Measurements from ENCODE around the gene AGAP1.

AGAP1 gene

DNA sequence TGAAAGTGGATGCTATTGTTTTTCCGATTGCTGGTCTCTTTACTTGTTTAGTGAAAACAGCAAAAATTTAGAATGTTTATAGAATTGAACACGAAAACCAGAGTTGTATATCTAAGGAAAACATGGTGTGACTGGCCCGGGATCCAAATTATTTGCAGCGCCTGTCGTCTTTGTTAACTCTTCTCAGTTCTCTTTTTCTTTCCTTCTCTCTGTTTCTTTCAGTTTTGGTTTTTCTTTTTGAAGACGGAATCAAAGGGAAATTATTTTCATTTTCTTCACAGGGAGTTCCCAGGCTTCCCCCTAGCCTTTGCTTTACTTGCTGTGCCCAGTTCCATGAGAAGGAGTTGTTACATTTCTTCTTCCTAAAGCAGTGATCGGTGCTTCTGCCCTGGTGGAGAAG lies 76.0 kb downstream of the AGAP1 start:
- DNase-seq (ENCODE audit: low read depth) = no peak

DNA sequence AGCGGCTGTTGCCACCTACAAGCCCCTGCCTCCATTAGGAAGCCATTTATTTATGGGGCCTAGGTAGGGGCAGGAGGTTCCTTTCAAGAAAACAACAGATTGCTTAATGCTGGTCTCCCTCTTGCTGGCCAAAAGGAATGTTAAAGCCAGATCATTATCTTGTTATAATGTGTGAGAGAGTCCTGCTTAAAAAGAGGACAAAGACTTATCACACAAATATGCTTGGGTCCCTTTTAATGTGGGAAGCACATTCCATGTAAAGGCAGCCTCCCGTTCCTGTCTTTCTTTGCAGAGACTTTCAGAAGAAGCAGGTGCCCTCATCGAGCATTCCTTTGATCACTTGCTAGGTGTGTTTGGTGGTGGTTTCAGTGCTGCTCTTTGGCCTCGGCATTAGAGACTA lies 76.4 kb downstream of the AGAP1 start:
- no peak for DNase-seq (ENCODE audit: low read depth)

DNA sequence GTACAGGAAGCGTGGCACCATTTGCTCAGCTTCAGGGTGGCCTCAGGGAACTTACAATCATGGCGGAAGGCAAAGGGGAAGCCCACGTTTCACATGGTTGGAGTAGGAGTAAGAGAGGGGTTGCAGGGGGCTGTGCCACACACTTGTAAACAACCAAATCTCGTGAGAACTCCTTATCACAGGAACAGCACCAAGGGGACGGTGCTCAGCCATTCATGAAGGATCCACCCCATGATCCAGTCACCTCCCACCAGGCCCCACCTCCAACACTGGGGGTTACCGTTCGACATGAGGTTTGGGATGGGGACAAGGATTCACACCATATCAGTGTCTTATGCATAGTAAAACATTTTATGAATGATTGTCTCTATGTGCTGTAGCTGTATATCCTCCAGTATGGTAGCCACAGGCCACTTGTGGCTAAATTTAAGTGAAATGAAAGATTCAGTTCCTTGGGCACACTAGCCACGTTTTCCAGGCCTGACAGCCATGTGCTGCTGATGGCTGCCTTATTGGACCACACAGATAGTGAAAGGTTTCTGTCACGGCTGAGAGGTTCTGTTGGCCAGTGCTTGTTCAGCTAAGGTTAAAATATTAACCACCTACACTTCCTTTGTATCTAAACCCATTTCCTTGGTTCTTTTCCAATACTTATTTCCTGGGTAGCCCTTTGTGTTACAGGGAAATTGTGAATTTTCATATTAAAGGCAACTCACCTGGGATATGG lies 77.3 kb downstream of the AGAP1 start:
- DNase-seq (ENCODE audit: low read depth) = no peak

DNA sequence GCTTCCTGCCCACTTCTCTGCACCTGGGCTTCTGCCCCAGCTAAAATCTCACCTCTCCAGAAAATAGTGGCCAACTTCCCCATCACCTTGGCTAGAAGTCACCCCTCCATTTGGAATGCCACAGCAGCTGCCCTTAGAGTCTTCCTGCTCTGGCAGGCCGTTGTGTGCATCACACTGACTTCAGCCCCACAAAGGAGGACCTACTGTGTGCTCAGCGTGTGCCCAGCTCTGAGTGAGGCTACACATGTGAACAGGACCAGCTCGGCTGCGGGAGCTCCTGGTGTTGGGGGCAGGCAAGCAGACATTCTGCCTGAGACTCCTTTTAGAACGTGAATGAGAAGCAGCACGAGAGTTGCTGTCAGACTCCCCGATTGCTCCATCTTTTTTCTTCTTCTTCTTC lies 78.7 kb downstream of the AGAP1 start:
- no peak for DNase-seq (ENCODE audit: low read depth)

DNA sequence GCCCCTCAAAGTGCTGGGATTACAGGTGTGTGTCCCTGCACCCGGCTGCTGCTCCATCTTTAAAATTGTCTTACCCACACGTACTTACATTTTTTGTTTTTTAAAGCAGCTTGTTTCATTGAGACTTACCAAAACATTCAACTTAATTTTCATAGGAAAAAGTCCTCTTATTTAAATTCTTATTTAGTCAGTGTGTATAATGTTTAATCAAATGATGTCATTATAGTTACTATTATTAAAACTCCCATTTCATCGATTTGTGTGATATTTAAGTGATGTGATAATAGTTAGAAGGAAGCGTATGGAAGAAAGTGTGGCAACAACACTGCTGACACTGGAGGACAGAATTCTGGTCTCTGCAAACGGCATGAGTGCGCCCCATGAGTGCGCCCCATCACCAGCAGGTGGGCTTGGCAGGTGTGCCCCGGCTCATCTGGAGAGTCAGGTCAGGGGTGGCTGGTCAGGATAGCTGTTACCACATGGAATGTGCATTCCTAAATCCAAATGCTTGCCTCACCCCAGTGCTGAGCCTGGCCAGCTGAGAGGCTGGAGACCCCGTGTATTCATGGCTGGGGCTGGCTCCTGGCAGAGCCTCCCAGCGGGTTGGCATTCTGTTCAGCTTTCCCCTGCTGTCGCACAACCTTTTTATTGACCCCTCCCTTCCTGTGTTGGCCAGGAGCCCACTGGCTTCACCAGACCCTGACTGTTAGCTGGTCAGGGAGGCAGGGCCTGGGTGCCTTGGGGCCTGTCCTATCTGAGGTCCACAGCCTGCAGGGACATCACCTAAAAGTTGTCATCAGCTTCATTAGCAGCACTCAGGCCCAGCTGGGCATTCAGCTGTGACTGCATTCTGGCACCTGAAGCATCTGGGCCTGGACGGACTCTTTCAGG lies 79.7 kb downstream of the AGAP1 start:
- no peak for DNase-seq (ENCODE audit: low read depth)

DNA sequence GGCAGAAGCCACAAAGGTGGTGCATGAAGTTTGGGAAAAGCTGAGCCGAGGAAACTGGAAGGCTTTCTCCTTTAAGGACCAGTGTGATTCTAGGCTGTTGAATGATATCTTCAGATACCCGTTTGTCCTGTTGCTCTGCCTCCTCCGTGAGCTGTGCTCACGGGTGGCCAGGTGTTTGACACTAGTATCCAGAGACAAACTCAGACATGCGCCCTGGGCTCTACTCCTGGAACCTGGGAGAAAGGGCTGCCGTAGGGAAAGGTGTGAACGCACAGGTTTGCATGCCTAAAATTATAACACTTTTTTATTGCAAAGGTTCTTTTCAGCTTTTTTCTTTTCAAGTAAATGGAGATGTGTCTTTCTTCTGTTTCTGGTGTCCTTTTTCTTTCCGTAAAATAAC lies 81.6 kb downstream of the AGAP1 start:
- no peak for DNase-seq (ENCODE audit: low read depth)

DNA sequence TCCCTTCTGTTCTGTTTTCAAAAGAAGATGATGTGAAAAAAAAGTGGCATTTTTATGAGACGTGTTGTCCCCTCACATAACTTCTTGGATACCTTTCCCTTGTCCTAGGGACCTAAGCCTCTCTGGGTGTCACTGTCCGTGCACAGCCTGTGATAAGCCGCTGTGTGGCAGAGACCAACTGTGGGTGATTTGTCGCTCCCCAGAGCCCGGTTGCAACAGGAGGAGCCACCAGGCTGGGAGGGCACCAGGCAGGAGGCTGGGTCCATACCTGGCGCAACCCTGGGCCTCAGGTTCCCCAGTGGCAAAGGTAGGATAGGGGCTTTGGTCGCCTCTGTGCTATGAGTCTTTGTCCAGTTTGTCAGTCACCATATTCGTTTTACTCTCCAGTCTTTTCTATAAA lies 82.1 kb downstream of the AGAP1 start:
- no peak for DNase-seq (ENCODE audit: low read depth)

DNA sequence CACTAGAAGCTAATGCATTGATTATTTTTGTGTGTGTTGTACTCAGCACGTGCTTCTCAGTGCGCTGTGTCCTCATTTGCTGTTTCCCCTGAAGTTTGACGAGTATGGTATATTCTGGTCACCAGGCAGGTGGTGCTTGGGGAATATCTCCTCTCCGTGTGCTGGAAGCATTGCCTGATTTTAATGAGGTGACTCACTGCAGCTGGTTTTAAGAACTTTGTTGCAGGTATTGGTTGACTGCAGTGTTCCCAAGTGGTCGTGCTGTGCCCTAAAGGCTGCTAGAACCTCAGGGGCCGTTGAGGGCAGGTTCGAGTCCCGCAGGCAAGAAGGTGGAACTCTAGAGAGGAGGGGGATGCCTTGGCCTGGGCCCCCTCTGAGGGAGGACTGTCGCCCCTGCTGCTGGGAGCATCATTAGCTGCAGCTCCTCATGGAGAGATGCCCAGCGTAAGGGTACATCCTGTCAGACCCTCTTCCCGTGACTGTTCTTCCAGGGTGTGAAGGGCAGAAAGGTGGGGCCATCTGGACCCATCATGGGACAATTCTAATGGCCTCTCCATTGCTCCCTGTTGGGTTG lies 82.6 kb downstream of the AGAP1 start:
- no peak for DNase-seq (ENCODE audit: low read depth)

DNA sequence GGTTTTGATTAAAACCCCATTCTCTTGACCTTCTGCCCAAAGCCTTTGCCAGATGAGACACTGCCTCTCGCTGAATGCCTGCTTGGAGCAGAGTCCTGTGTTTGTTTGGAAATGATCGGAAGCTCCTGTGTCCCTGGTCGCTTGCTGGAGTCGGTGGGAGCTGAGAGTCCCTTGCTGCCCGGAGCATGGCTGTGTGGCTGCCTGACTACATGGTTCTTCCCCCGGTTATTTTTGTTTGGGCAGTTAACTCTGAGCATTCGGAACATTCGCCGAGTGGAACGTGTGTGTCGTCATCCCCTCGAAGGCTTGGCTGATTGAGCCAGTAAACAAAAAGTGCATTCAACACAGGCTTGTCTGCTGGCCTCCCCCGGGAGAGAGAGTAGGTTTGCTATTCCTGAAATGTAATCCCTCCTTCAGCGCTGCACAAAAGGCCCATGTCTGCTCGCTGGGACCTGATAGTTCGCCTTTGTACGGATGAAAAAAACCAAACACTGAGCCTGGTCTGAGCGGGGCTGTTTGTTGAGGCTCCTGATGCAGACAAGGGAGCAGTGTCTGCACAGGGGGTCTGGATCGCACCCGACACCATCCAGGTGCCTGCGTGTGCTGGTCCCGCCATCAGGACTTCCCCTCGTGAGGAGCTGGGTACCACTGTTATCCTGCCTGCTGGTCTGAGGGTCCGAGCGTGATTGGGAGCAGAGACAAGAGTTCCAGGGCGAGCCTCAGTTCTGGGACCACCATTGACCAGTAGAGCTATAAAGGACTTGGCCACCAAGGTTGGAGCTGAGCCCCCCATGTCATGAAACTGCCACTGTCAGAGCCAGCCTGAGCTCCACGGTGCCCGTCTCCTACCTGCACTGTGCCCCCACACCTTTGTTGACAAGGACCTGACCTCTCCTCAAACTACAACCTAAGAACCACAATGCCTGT lies 83.8 kb downstream of the AGAP1 start:
- DNase-seq (ENCODE audit: low read depth) = no peak

DNA sequence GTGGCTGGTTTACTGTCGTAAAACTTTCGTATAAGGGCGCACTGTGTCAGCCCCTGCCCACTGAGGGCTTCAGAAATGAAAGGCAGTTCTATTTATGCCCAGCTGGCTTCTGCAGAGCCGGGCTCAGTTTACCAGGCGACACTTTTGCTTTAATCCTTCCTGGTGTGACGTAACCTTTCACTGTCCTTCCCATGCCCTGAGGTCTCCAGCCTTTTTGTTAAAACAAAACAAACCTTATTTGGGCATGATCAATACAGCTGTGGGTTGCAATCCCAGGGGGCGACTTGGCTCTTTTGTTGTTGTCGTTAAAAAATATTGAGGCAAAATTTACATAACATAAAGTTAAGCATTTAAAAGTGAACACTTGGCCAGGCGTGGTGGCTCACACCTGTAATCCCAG lies 85.3 kb downstream of the AGAP1 start:
- no peak for DNase-seq (ENCODE audit: low read depth)

DNA sequence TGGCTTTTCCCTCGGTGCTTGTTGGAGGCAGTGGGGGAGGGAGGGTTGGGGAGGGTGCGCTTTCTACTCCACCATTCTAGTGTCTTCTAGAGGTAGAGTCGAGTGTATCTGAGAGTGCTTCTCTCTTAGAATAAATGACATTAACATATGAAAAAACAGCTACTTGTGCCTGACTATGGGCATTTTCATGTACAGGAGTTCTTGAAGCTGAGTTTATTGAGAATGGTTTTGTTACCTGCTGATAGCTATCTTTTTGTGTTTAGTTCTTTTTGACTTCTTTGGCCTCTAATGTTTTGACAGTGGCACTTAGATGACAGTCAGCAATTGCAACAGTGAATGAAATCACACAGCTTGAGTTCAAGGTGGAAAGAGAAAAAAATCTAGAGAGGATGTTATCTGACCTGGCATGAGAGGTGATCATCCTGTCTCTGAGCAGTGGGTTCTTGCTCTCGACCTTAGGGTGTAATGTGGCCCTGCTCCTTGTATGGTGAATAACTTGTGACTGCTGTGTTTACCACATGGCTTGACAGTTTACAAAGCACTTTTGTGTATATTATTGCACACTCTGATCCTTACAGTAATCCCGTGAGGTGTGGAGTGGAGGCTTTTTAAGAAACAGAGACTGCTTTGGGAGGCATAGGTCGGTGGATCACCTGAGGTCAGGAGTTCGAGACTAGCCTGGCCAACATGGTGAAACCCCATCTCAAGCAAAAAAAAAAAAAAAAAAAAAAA lies 86.7 kb downstream of the AGAP1 start:
- DNase-seq (ENCODE audit: low read depth) = no peak

DNA sequence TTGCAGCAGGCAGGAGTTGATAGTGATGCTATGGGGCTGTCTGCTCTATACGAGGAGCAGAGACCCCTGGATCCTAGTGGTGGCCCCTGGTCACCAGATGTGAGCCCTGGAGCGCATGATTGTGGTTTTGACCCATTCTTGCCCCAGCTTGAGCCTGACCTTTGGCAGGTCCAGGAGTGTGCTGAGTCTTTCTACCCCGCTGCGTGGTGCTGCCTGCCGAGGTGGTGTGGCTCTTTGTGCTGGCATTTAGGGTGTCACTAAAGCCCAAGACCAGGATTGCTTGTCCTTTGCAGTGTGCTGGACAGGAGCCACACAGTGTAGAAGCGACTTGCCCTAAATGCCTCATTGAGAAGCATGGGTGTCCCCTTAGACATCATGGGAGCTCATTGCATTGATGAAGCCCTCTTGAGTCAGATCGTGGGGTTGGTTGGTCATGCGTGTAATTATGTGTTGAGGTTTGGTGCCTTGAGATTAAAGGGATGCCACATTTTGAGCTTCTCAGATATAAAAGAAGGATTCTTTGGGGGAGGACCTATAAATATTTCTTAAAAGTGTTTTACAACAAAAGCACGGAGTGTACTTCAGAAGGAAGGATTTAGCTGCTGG lies 88.3 kb downstream of the AGAP1 start:
- DNase-seq (ENCODE audit: low read depth) = no peak

DNA sequence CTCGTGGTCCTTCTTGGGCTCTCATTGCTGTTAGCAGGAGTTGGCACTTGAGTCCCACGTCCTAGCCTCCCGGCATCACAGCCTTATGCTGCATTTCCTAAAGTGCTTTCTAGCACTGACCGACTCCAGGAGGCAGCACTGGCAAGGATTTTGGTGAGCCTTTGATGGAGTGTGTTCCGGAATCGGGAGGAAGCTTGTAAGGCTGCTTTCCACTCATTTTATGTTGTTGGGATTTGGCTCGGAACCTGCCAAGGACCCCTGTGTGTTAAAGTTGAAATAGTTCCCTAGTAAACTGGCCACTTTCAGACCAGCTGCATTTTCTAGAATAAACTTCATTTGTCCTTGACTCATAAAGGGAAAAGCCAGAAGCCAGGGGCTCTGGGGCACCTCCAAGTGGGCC lies 88.9 kb downstream of the AGAP1 start:
- no peak for DNase-seq (ENCODE audit: low read depth)

DNA sequence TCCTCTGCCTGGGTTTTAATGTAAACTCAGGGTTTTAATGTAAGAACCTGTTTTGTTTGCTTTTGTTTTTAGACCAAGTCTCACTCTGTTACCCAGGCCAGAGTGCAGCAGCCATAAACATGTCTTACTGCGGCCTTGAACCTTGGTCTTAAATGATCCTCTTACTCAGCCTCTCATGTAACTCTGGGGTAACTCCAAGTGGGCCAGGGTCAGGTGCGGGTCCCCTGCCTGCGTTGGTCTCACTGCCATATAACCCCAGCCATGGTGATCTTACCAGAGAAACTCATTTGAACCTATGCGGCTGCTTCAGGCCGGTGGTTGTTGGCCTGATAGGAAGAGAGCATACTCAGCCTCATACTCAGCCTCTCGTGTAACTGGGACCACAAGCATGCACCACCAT lies 89.3 kb downstream of the AGAP1 start:
- DNase-seq (ENCODE audit: low read depth) = no peak

DNA sequence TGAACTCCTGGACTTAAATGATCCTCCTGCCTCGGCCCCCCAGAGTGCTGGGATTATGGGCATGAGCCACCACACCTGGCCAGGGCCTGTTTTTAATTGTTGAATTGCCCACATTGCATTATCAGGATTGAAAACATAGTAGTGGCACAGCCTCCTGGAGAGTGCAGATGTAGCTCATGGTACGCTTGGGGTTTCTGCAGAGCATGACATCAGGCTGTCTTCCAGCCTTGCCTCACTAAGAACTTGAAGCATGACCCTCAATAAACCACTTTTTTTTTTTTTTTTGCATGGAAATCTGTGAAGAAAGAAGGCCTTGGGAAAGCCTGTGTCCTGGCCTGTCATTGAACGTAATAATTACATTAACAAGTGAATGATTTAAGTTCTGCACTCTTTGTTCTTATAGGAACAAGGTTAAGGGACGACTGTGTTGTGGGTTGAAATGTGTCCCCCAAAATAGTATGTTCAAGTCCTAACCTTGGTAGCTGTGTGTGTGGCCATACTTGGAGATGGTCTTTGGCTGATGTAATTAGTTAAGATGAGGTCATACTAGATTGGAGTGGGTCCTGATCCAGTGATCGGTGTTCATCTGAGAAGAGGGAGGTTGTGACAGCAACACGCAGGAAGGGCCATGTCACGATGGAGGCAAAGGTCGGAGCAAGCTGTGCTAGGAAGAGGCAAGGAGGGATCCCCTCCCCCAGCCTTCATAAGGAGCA lies 90.2 kb downstream of the AGAP1 start:
- DNase-seq (ENCODE audit: low read depth) = no peak

DNA sequence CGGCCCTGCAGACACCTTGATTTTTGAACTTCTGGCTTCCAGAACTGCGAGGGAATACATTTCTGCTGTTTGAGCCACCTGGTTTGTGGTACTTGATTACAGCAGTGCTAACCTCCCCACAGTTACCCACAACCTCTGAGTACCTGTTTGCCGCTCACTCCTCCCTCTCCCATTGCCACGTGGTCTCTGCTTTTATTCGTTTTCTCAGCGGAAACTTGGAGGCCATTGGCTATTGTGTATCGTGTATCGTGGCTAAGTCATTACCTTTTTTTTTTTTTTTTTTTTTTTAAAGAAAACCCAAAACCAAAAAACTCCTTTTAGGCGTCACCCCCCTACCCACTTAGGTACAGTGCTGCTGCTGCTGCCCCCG lies 90.8 kb downstream of the AGAP1 start:
- DNase-seq (ENCODE audit: low read depth) = no peak

DNA sequence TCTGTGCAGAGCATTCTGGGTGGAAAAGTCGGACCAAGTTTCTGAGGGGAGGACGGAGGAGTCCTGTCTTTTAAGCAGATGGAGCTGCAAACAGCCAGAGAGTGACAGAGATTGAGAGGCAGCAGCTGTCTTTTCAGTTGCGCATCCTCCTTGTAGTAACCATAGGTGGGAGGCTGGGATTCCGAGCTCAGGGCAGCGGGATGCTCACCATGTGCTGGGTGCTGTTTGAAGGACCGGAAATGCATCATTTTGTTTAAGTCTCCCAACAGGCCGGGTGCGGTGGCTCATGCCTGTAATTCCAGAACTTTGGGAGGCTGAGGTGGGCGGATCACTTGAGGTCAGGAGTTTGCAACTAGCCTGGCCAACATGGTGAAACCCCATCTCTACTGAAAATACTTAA lies 93.4 kb downstream of the AGAP1 start:
- DNase-seq (ENCODE audit: low read depth) = no peak

DNA sequence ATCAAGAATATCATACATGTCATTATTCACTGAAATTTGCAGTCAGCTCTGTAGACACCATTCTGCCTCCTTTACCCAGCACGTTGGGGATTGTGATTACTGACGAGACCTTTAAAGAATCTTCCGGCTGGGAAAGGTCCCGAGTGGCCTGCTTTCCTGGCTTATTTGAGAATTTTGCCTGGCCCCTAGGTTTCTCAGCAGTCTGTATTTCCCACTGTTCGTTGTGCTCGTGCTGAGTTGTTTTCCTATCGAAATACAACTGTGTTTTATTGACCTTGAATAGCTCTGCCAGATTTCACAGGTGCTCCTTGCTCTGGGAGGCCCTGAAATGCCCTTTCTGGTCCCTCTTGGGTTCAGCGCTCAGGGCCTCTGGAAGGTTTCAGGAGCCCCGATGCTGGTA lies 94.9 kb downstream of the AGAP1 start:
- DNase-seq (ENCODE audit: low read depth) = no peak

DNA sequence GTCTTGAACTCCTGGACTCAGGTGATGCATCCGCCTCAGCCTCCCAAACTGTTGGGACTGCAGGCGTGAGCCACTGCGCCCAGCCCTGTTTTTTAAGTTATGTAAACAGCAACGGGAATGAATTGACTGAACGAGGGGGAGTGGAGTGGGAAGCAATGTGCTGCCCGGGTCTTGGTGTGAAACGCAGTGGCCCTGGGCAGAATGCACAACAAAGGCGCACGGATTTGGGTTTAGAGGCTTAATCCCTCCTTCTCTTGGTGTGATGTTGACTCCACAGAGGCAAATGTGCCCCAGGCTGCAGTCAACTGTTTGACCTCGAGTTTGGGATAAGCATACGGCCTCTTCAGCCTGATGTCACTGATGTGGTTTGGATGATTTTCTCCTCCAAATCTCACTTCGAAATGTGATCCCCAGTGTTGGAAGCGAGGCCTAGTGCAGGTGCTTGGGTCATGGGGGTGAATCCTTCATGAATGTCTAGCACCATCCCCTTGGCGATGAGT lies 97.4 kb downstream of the AGAP1 start:
- no peak for DNase-seq (ENCODE audit: low read depth)

DNA sequence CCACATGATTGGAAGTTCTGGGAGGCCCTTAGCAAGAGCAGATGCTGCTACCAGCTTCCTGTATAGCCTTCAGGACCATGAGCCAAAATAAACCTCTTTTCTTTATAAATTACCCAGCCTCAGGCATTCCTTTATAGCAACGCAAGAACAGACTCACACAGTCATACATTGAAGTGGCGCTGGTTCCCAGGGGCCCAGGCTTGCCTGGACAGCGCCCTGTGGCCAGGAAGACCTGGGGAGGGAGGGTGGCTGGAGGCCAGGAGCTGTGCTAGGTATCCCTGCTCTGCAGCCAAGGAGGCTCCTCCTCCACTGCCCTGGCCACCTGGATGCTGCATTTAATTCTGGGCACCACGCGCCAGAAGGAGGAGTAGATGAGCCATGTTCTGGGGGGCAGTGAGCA lies 98.1 kb downstream of the AGAP1 start:
- no peak for DNase-seq (ENCODE audit: low read depth)

Measured in activated T-helper 9 cell treated with anti-CD3 and anti-CD28 coated beads, Interleukin-2, amount 50 U/mL, for 16 hours (primary cell).